GM18520 (cell line): Measurements from ENCODE around the gene RPRD2.
"Not testable (repeated sequence)": the region's sequence is repeated elsewhere in the genome, so short reads cannot be mapped to it uniquely, and the experiment has no call there.

Experiments used
- ATAC-seq: cut with Tn5 transposase; IDR thresholded peaks from one replicate; pipeline ENCODE4 v1.9.1; 2021; ENCODE audit not compliant: unreplicated experiment

The RPRD2 gene

DNA sequence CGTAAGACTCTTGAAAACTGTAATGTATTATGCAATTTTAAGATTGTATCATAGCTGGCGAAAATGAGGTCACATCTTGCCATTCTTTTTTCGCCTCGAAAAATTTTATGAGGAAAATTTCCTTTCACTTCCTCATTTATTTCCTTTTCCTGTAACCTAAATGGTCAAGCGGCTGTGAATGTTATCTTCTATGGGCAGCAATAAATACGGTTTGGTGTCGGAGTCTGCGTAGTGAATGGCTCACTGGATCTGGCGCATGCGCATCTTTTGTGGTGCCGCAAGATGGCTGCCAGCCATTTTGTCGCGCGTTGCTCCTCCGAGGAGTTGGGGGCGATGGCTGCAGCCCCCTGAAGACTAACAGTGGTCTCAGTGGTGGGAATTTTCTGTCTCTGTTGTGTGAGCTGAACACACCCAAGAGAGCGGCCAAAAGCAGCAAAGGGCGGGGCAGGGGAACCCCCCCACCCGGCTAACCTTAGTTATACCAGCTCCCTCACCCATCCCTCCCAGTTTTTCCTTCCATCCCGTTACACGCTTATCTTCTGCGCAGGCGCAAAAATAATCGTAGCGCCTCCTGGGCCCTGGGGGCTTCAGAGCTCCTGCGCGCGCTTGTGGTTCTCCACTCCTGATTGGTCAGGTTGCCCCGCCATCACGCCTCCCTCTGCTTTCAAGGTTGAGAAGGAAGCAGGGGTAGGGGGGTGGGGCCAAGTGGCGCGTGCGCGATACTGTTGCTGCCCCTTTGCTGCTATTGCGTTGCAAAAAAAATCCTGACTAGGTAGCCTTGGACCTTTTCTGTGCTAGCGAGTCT, at the start of gene RPRD2:
Gene RPRD2 (plus strand): TSS at position 722 of the 805 bp plus-strand sequence. CDS start 568 bp downstream, outside the sequence.
- ATAC-seq, result peak; percentile 77

DNA sequence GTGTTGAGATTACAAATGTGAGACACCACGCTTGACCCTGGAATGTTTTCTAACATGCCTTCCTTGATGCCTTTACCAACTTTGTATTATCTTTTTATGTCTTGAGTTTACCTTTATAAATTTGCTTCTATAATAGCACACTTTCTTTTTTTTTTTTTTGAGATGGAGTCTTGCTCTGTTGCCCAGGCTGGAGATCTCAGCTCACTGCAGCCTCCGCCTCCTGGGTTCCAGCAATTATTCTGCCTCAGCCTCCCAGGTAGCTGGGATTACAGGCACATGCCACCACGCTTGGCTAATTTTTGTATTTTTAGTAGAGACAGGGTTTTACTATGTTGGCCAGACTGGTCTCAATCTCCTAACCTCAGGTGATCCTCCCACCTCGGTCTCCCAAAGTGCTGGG, 49.3 kb upstream of the RPRD2 start:
- not testable (repeated sequence) for ATAC-seq

DNA sequence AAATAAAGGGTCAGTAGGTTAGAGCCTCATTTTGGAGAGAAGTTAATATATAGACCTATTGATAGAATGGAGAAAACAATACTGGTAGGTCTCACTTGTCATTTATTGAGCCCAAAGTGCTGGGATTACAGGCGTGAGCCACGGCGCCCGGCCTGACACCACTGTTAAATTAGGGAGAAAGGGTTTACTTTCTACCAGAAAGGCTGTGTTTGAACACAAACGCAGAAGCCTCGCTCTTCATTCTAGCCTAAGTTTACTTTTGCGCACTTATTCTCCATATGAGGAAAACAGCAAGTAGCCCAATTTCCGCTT, 43.3 kb upstream of the RPRD2 start:
- no peak for ATAC-seq

DNA sequence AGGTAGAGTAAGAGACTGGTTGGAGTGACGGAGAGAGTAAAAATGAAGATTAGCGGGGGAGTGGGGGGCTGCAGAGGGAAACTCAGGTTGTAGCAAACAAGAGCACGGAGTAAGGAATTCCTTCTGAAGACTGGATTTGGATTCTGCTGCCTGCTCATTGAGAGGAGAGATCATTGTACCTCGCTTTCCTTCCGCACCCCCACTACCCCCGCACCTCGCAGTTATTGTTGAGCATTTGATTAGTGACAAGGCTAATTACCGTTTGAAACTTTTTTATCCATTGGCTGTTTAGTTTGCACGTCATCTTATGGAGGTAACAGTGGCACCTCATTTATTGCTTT, 42.2 kb upstream of the RPRD2 start:
- no peak for ATAC-seq

DNA sequence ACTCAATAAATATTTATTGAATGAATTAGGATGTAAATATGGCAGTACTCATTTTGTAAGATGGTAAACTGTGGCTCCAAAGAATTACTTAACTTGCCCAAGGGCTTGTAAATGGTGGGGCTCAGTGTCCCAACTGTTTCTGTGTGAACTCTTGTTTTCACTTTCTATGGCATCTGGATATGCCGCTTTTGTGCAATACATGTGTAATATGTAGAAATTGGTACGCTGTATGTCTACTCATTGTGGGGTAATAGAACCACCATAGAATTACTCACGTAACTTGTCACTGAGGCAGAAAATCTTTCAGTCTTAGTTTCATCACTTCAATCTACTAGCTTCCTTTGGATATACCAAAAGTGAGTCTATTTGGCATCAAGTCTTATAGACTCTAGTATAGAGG, 41.6 kb upstream of the RPRD2 start:
- no peak for ATAC-seq

DNA sequence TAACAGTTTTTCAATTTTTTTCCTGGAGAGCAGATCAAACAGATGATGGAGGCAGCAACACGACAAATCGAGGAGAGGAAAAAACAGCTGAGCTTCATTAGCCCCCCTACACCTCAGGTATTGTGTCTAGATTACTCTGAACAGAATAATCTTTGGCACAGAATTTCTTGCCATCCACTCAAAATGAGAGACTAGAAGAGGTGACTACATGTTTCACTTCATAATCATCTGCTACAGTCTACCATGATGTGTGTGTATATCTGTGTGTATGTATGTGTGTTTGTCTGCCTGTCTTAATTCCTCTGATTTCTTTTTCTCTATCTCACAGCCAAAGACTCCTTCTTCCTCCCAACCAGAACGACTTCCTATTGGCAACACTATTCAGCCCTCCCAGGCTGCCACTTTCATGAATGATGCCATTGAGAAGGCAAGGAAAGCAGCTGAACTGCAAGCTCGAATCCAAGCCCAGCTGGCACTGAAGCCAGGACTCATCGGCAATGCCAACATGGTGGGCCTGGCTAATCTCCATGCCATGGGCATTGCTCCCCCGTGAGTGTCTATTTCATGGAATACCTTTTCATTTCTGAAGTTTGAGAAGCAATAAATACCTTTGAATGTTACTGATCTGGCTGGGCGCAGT, 31.2 kb upstream of the RPRD2 start:
- ATAC-seq, result no peak

DNA sequence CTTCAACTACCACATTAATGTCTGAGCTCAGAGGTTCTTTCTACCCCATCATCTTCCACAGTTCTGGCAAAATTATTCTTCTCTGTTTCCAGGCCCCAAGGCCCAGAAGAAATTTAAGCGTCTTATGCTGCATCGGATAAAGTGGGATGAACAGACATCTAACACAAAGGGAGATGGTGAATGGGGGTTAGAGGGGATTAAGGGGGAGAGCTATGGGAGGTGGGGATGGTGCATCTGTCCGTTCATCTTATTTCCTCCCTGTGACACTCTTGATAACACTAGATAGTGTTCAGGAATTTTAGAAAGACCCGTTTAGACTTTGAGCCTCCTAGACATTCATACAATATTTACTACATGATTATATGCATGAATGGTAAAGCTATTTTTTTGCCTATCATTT, 17.6 kb upstream of the RPRD2 start:
- ATAC-seq, result no peak

DNA sequence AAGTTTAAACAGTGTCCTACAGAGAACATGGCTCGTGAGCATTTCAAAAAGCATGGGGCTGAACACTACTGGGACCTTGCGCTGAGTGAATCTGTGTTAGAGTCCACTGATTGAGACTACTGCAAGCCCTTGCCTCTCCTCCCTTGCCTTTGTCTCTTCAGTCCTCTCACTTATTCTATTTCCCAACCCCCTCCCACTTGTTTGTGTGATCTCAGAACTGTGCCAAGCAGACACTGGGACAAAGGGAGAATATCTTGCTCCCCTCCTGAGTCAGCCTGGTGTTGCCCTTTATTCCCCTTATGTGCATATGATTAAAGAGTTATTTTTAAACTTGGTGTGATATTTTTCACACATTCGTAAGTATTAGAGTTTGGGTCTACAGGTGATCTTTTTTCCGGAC, 11.1 kb upstream of the RPRD2 start:
- no peak for ATAC-seq

DNA sequence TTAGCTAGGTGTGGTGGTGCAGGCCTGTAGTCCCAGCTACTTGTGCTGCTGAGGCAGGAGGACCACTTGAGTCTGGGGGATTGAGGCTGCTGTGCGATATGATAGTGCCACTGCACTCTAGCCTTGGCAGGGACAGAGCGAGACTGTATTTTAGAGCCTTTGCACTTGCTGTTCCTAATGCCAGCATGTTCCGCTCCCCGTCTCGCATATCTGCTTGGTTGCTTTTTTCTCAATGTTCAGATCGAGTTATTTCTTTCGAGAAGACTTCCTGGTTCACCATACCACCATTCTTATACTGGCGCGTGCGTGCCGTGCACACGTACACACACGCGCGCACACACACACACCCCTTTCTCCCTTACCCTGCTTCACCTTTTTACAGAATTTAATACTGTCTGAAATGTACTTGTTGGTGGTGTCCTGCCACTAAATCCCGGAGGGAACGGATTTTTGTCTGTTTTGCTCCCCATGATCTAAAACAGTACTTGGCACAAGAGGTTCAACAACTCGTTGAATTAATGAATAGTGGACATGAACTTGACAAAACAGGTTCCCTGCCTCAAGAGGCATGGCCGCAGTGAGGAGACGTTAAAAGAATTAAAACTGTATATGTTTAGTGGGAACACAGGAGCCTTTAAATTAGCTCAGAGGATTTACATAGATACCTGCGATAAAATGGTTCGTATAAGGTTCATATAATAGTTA, 1.1 kb upstream of the RPRD2 start:
- ATAC-seq, result no peak

DNA sequence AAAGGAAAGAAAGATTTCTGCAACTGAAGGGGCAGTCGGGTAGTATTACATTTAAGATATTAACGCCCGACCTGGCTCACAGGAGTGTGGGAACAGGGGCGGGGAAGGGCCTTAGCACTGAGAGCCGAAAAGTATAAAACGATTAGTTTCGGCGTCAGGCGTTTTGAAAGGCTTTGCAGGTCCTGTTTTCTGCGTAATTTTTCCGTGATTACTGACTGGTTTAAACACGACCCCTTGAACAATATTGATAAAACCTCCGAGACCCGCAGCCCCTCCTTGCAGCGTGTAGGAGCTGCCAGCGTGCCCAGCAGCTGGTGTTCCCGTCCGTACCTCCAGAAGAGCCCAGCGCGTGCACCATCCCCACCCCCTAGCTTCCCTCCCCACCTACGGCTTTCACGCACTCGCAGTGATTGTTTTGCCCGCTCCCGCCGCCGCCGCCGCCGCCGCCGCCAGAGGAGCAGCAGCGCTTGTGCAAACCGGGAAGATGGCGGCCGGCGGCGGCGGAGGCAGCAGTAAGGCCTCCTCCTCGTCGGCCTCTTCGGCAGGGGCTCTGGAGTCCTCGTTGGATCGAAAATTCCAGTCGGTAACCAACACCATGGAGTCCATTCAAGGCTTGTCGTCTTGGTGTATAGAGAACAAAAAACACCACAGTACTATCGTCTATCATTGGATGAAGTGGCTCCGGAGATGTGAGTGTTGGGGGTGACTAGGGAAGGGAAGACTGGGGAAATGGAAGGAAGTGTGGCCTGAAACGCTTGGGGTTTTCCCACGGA, 470 bp downstream of the RPRD2 start:
- no peak for ATAC-seq

DNA sequence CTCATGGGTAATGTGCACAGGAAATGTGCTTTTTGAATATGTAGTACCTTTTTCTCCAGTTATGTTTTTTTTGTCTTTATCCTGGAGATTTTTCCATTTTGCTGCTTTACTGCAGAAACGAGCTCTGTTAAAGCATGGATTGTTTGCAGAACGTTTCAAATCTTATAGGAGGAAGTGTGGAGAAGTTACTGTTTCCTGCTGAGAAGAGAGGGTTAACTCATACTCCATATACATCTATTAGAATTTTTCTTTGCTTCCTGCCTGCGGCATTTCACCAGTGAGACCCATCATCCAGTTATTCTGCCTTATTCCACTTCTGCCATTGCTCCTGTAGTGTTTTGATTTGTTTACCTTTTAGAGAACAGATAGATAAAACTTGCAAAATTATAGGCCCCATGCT, 2.0 kb downstream of the RPRD2 start:
- ATAC-seq, result no peak

DNA sequence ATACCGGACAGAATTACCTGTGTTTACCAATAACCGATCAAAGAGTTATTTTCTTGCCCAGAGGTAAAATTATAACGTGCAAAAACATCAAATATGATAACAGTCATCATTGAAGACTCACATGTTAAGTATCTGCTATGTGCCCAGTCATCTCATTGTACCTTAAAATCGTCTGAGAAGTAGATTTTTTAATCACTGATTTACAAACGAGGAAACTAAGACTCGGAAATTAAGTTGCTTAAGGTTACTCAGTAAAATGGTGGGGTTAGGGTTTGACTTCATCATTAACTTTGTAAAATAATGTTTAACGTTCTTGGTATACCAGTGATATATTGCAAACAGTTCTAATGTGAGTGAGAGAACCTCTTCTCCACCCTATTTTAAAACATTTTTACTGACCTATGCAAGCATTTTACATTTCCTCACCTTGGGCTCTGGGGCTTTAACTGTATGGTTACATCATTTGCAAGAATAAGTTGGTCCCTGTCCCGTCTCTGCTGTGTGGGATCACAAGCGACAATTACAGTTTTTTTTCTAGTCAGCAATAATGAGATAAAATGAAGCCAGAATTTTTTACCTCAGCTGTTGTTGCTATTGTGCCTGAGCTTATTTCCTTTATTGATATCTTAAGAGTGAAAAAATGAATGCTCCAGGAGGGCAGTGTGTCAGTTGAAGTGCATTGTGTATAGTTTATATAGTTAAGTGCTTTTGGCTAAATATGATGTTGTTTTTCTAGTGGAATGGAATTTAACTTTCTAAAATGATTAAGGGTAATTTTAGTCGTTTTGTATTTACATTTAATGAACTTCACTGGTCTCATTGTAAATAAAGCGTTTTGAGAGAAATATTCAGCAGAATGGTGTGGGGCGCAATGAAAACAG, 2.7 kb downstream of the RPRD2 start:
- no peak for ATAC-seq

DNA sequence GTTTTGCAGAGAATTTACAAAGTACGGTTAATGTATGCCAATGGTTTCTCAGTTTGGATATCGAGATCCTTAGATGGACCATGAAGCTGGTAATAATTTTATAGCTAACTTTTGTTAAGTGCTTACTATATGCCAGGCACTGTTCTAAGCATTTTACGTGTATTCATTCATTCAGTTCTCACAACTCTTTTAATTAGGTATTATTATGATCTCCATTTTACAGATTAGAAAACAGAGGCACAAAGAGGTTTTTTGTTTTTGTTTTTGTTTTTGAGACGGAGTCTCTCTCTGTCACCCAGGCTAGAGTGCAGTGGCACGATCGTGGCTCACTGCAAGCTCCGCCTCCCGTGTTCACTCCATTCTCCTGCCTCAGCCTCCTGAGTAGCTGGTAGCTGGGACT, 7.2 kb downstream of the RPRD2 start:
- no peak for ATAC-seq

DNA sequence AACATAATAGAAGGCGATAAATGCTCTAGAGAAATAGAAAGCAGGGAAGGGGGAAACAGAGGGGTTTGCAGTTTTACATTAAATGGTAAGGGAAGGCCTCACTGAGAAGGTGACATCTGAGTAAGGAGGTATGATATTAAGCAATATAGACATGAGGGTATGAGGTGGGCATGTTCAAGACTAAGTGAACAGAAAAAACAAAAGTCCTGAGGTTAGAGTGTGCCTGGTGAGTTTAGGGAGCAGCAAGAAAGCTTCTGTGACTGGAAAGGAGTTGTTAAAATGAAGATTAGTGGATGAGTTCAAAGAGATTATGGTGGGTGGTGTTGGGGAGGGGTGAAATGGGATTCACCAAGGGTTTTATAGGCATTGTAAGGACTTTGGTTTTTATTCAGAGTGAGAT, 8.6 kb downstream of the RPRD2 start:
- ATAC-seq, result no peak

DNA sequence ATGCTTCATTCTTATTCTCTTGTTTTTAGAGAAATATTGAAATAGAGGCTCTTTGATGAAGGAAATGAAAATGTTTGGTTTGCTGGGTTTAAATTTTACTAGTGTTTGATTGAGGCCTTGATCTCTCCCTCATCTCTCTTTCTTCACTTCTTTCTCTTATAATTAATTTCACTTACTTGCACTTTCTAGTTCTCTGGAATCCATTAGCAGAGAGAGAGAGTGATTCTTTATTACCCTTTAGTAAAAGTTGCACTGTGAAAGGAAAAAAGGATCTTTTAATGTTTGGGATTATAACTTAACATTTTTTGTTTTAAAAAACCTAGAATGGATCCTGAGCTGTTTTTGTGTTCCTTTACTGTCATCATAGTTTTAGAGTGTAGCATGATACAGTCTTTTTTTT, 12.2 kb downstream of the RPRD2 start:
- ATAC-seq, result no peak

DNA sequence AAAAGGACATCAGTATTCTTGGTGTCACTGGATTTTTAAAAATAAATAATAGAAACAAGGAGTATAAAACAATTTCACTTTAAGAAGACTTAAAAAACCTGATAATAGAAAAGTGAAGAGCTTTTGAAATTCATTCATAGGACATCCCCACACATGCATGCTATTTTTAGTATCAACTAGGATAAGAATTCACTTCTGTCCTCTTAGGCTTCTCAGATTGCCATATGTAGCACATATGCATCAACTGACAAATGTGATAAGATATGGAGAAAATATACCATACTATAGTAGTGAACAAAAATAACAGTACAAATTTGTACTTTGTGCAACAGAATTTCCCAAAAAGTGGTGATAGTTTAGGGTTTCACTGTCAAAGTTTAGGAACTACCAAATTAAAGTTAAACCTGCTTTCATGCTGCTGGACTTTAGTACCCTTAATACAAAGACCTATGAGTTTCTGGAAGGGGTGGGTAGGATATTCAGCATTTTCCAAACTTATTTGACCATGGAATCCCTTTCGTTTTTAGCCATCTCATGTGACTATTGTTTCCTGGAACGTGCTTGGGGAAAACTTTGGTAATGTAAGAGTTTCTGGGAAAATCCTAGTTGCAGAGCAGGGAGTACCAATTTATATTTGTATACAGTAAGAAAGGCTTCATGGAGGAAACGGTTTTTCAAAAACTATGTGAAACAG, 19.8 kb downstream of the RPRD2 start:
- no peak for ATAC-seq

DNA sequence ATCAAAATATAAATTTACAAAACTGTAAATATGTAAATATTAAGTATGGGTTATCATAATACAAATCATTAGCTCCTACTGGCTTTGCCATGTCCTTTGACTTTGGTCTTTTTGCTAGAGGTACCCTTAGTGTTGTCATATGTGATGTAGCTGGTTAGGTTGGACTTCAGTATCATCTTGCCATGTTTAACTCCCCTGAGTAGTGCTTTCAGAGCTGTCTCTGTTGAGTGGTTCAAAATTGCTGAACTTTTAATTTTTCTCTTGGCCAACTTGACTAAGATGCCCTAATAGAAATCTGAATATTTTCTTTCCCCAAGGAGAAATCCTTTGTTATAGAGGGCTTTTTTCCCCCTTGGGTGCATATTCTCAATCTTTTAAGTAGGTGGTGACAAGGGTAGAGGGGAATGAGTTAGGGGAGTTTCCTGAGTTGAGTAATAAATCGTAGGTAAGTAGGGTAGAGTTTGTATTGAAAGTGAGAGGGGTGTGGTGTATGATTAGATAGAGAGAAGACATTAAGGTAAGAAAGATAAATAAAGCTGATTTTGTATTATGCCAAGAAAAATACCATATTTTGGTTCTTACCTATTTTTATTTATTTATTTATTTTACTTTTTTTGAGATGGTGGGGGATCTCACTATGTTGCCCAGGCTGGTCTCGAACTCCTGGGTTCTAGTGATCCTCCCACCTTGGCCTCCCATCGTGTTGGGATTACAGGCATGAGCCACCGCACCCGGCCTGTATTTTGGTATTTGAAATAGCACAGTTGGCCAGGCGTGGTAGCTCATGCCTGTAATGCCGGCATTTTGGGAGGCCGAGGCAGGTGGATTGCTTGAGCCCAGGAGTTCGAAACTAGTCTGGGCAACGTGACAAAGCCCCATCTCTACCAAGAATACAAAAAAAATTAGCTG, 21.8 kb downstream of the RPRD2 start:
- ATAC-seq, result no peak

DNA sequence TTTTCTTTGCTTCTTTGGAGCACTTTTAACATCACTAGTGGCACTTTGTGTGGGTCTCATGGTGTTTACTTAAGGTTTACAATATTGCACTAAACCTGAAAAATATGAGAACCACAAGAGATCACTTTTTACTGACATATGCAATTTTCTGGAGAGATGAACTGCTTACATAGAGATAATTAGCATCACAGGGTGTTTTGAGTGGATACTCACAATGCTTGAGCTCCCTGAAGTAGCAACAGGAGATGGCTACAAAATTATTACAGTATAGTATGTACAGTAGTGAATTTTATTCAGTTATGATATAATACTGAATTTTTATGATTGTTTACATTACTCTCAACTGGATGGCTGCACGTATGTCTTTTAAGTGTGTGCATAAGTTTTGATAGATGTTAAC, 22.6 kb downstream of the RPRD2 start:
- ATAC-seq, result no peak

DNA sequence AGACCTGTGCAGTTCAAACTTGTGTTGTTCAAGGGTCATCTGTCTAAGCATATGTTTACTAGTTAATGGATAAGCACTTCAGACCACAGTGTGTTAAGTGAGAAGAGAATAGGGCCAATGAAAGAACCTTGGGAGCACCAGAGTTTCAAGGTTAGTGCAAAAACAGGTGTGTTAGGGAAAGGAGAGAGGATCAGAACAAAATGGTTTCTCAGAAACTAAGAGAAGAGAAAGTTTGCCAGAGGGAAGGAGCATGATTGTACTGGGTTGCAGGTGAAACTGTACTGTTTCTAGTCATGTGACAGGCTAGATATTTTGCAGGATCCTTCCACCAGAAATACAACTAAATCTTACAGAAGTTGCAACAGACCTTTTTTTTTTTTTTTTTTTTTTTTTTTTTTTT, 23.3 kb downstream of the RPRD2 start:
- no peak for ATAC-seq
